Stimulated activated CD8-positive, alpha-beta memory T cell treated with anti-CD3 and anti-CD28 coated beads, Interleukin-4, amount 100 ng/mL, for 1 hour (primary cell): ENCODE measurements around the gene STX1B.
A peak's percentile ranks its signal among the peaks of the same experiment; 100 is the strongest.
"Not testable (repeated sequence)": the region's sequence is repeated elsewhere in the genome, so short reads cannot be mapped to it uniquely, and the experiment has no call there.

Source experiments
- DNase-seq, 2 donors: peaks; one replicate each; pipeline ENCODE4 v3.0.0-alpha.2; 2020; ENCODE audit warnings: low read depth in 2 of 2, low spot score in 1 of 2

Gene STX1B

GRCh38 chr16:30953511-30954124 is 56.8 kb downstream of the STX1B start:
- DNase-seq = peak in 1 of 2 donors; percentile 35

GRCh38 chr16:30953111-30953510 is 57.3 kb downstream of the STX1B start:
- DNase-seq = no peak

GRCh38 chr16:30951750-30952149 is 58.7 kb downstream of the STX1B start:
- DNase-seq = no peak

GRCh38 chr16:30951193-30951592 is 59.2 kb downstream of the STX1B start:
- no peak for DNase-seq

GRCh38 chr16:30950516-30951065 is 59.8 kb downstream of the STX1B start:
- no peak for DNase-seq

- no peak for DNase-seq
Measured at GRCh38 chr16:30949650-30950515, 60.6 kb downstream of the STX1B start.

GRCh38 chr16:30948667-30949649 is 61.5 kb downstream of the STX1B start, which contains the start of gene ORAI3:
Gene ORAI3 (plus strand): TSS chr16:30949068. CDS start chr16:30949290, 222 bp downstream.
- no peak for DNase-seq

GRCh38 chr16:30947859-30948666 is 62.4 kb downstream of the STX1B start:
- DNase-seq = no peak

- no peak for DNase-seq
Measured at GRCh38 chr16:30947541-30947858, 62.9 kb downstream of the STX1B start.

- no peak for DNase-seq
Measured at GRCh38 chr16:30946671-30947540, 63.5 kb downstream of the STX1B start.

- DNase-seq = no peak
Measured at GRCh38 chr16:30944352-30944751, 66.1 kb downstream of the STX1B start.

GRCh38 chr16:30942426-30942806 is 68.0 kb downstream of the STX1B start:
- DNase-seq = no peak

- DNase-seq = peak in 1 of 2 donors; percentile 39
Measured at GRCh38 chr16:30941600-30942425, 68.6 kb downstream of the STX1B start.

- DNase-seq = not testable (repeated sequence)
Measured at GRCh38 chr16:30939571-30939970, 70.9 kb downstream of the STX1B start.
